ENCODE data around the gene DPM2. TPM values are rescaled to one million over a fixed set of nuclear protein-coding genes. Genes with fewer than 3 reads are reported as not detected.

The DPM2 gene
- polyA plus RNA-seq, 2 of the 4 experiments (the other 2 are of a cell fraction), result 41.9 to 45.9 TPM

GRCh38 chr9:127941961-127942215 is 4.2 kb upstream of the DPM2 start:
- no peak for TF ChIP-seq MAZ (IDR thresholded peaks at IDR 0.05; ENCODE audit: borderline replicate concordance, low read depth, low read length)
- no peak for TF ChIP-seq CBX2 (IDR thresholded peaks at IDR 0.05; ENCODE audit: borderline replicate concordance, low read depth)
- no peak for TF ChIP-seq NPAS2 (CRISPR knock-in tag; IDR thresholded peaks at IDR 0.05; ENCODE audit: borderline replicate concordance)
- no peak for TF ChIP-seq JUN (IDR thresholded peaks at IDR 0.05)
- no peak for TF ChIP-seq HOXB5 (CRISPR knock-in tag; IDR thresholded peaks at IDR 0.05)
- no peak for TF ChIP-seq ZFP36 (IDR thresholded peaks at IDR 0.05; ENCODE audit: borderline replicate concordance, partially characterized antibody)
- TF ChIP-seq, protein P1, sequence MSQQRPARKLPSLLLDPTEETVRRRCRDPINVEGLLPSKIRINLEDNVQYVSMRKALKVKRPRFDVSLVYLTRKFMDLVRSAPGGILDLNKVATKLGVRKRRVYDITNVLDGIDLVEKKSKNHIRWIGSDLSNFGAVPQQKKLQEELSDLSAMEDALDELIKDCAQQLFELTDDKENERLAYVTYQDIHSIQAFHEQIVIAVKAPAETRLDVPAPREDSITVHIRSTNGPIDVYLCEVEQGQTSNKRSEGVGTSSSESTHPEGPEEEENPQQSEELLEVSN (IDR thresholded peaks at IDR 0.05; ENCODE audit: borderline replicate concordance, low read depth), result no peak
- TF ChIP-seq, protein P2, sequence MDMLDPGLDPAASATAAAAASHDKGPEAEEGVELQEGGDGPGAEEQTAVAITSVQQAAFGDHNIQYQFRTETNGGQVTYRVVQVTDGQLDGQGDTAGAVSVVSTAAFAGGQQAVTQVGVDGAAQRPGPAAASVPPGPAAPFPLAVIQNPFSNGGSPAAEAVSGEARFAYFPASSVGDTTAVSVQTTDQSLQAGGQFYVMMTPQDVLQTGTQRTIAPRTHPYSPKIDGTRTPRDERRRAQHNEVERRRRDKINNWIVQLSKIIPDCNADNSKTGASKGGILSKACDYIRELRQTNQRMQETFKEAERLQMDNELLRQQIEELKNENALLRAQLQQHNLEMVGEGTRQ (IDR thresholded peaks at IDR 0.05), result no peak
- TF ChIP-seq, protein P3, sequence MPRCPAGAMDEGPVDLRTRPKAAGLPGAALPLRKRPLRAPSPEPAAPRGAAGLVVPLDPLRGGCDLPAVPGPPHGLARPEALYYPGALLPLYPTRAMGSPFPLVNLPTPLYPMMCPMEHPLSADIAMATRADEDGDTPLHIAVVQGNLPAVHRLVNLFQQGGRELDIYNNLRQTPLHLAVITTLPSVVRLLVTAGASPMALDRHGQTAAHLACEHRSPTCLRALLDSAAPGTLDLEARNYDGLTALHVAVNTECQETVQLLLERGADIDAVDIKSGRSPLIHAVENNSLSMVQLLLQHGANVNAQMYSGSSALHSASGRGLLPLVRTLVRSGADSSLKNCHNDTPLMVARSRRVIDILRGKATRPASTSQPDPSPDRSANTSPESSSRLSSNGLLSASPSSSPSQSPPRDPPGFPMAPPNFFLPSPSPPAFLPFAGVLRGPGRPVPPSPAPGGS (IDR thresholded peaks at IDR 0.05), result no peak
- no peak for TF ChIP-seq FOXS1 (CRISPR knock-in tag; IDR thresholded peaks at IDR 0.05)
- TF ChIP-seq HEYL (CRISPR knock-in tag; IDR thresholded peaks at IDR 0.05), result no peak
- TF ChIP-seq TFCP2L1 (CRISPR knock-in tag; IDR thresholded peaks at IDR 0.05), result no peak
- no peak for TF ChIP-seq HOXA7 (CRISPR knock-in tag; IDR thresholded peaks at IDR 0.05)
- TF ChIP-seq RFX5 (IDR thresholded peaks at IDR 0.05), result no peak
- TF ChIP-seq CEBPB (IDR thresholded peaks at IDR 0.05), result no peak
- no peak for TF ChIP-seq ZC3H11A (IDR thresholded peaks at IDR 0.05)
- TF ChIP-seq RNF2 (IDR thresholded peaks at IDR 0.05; ENCODE audit: borderline replicate concordance, low read depth), result no peak
- no peak for TF ChIP-seq POLR2AphosphoS2 (conservative IDR thresholded peaks at IDR 0.05; ENCODE audit: low read length)
- no peak for TF ChIP-seq CHD4 (IDR thresholded peaks at IDR 0.05; ENCODE audit: borderline replicate concordance)
- Histone ChIP-seq H3K4me2 (no peak overlapping the region), H3K9me3 (no peaks in the 10 kb centered on the region), H3K4me3 (no peak overlapping the region), H3K4me1 (peaks cover 24% of the 10 kb centered on the region; the same call in 2 of the 3 replicates), H3K27ac (no peak overlapping the region; a peak in 1 of 6 replicates)
- CTCF ChIA-PET, result interaction anchor here (0.6 to 35.7 kb wide), 25 partner anchors 8 to 402 kb away, joined by 3 to 827 read pairs (median 22); partner anchors contain the start of genes EEIG1, NAIF1, PIP5KL1 and SLC25A25
- ATAC-seq (no peak), FAIRE-seq (no peak), DNase-seq (ENCODE audit: low read depth in 1 of 2, low spot score in 1 of 2) (no peak)
- POLR2A ChIA-PET, result no interaction called here
- WGBS (ENCODE audit: missing lambda C conversion rate), result 85% methylated on average over 3 of the region's 3 CpGs

- H3K9me3 ChIP-seq, result no peaks in the 10 kb centered on the region
- TF ChIP-seq JUN (IDR thresholded peaks at IDR 0.05), result 0 out of 5 replicates have a peak, but pooled peaks of 1 of the 2 experiments have one; percentile 8
- TF ChIP-seq ESRRA (IDR thresholded peaks at IDR 0.05; ENCODE audit: borderline replicate concordance, low read length), result no peak
- H3K4me3 ChIP-seq, result no peak overlapping the region
- no peak for FAIRE-seq
- peaks cover 28% of the 10 kb centered on the region for H3K4me1 ChIP-seq
- H3K4me2 ChIP-seq, result no peak overlapping the region
- WGBS (ENCODE audit: missing lambda C conversion rate), result 83% methylated on average over 18 of the region's 18 CpGs
- POLR2A ChIA-PET, result no interaction called here
- DNase-seq (ENCODE audit: low read depth in 1 of 2, low spot score in 1 of 2), result no peak
- ATAC-seq, result no peak
- H3K27ac ChIP-seq, result no peak overlapping the region
- CTCF ChIA-PET, result interaction anchor here (0.6 to 35.7 kb wide), 29 partner anchors 8 to 200 kb away, joined by 3 to 827 read pairs (median 8); partner anchors contain the start of genes EEIG1, NAIF1, PIP5KL1 and SLC25A25
These were observed 3.7 kb upstream of the DPM2 start for GRCh38 chr9:127941062-127941960.

DNA sequence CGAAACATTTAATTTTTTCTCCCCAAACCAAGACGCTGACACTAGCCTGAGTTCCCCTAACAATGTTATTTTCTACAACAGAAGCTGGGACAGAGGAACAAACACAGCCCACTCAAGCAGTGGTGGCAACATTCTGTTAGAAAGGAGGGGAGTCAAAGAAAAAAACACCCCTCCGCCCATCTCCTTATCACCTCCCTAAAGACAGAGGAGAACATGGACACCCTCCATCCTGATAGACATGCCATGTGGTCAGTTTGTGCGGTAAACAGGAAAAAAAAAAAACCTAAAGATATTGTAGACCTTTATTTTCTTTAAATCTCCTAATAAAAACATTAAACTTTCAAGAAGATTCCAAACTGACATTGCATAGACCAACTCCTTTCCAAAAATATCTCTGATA is 2.9 kb upstream of the DPM2 start:
- CTCF ChIA-PET, result interaction anchor here (0.7 to 35.7 kb wide), 14 partner anchors 9 to 177 kb away, joined by 3 to 827 read pairs (median 24); partner anchors contain the start of genes EEIG1 and NAIF1
- DNase-seq (ENCODE audit: low read depth in 1 of 2, low spot score in 1 of 2), result no peak
- POLR2A ChIA-PET, result no interaction called here
- ATAC-seq, result no peak
- Histone ChIP-seq H3K4me3 (no peak overlapping the region), H3K9me3 (no peaks in the 10 kb centered on the region), H3K4me1 (peaks cover 35% of the 10 kb centered on the region), H3K4me2 (no peak overlapping the region), H3K27ac (no peak overlapping the region)
- no peak for FAIRE-seq
- WGBS (ENCODE audit: missing lambda C conversion rate), result 91% methylated on average over 4 of the region's 4 CpGs
- TF ChIP-seq HOXB13 (CRISPR knock-in tag; IDR thresholded peaks at IDR 0.05; ENCODE audit: low read depth) (no peak), JUN (IDR thresholded peaks at IDR 0.05) (0 out of 5 replicates have a peak, but pooled peaks of 1 of the 2 experiments have one; percentile 12)

Measured in A549 (cell line).